Measurements from ENCODE around the gene CFAP74.

The CFAP74 gene

GRCh38 chr1:1914101-1914970 is 89.2 kb downstream of the CFAP74 start:
- DNase-seq, result no peak

GRCh38 chr1:1911350-1912041 is 92.1 kb downstream of the CFAP74 start:
- DNase-seq, result no peak

- DNase-seq, result no peak
Observed at GRCh38 chr1:1910651-1911331, 92.8 kb downstream of the CFAP74 start.

GRCh38 chr1:1910033-1910465 is 93.5 kb downstream of the CFAP74 start:
- DNase-seq, result no peak

DNA sequence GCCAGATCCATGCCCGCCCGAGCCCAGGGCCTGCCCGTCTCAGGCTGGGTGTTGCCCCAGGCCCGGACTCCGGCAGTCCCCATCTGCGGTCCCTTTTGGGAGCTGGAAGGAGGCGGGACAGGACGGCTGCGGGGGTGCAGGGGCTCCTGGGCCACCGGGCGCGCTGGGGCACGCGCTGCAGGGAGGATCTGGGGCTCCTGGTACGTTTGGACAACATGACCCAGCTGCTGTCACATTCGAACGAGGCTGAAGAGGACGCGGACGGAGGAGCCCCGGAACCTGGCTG is 95.1 kb downstream of the CFAP74 start:
- DNase-seq, result no peak

DNA sequence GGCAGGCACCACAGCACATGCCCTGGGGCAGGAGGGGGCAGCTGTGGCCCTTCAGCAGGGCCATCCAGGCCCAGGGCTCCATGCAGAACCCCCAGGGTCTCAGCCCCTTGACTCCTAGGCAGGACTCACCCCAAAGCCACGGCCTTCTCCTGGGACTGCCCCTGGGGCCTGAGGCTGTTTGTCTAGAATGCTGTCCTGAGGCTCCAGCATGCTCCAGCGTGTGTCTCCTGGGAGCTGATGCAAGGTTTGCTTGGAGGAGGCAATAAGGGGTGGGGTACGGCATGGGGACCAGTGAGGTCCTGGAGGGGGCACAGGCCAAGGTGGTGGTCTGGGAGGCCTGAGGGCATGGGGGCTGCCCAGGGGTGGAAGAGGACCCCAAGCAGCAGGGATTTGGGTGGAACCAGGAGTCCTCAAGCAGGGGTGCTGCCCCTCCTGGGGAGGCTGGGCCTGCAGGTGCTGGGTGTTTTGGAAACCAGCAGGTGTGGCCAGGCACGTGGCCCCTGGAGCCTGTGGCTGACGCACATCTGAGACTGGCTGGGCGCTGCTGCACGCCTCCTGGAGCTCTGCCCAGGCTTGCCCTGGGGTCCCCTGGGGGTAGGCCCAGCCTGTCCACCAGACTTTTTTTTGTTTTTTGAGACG is 96.4 kb downstream of the CFAP74 start:
- no peak for DNase-seq

- peak; percentile 63 to 68 for DNase-seq
Observed at GRCh38 chr1:1906185-1907097, 97.1 kb downstream of the CFAP74 start.

GRCh38 chr1:1903224-1903623 is 100.4 kb downstream of the CFAP74 start:
- no peak for DNase-seq

GRCh38 chr1:1901641-1902294 is 101.8 kb downstream of the CFAP74 start:
- DNase-seq, result no peak

DNA sequence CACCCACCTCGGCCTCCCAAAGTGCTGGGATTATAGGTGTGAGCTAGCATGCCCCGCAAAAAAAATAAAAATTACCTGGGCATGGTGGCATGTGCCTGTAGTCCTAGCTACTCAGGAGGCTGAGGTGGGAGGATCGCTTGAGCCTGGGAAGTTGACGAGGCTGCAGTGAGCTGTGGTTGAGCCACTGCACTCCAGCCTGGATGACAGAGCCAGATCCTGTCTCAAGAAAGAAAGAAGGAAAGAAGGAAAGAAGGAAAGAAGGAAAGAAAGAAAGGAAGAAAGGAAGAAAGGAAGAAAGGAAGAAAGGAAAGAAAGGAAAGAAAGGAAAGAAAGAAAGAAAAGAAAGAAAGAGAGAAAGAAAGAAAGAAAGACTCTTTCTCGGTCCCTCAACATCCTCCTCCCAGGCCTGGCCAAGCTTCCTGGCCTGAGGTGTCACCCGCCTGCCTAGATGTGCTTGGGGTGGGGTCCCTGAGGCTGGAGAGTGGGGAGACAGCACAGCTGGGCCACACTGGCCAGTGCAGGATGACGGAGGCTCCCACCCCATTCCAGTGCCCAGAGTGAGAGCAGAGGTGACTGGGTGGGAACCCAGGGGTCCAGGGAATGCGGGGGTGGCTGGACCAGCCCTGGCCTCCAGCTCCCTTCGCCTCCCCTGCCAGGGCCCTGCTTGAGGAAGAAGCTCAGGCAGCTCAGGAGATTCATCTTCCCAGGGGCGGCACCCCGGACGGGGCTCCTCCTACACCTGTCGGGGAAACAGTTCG is 102.5 kb downstream of the CFAP74 start:
- DNase-seq, result no peak

GRCh38 chr1:1899967-1900327 is 103.6 kb downstream of the CFAP74 start:
- no peak for DNase-seq

- DNase-seq, result no peak
Observed at GRCh38 chr1:1899266-1899966, 104.2 kb downstream of the CFAP74 start.

- no peak for DNase-seq
Observed at GRCh38 chr1:1898246-1898933, 105.2 kb downstream of the CFAP74 start.

- no peak for DNase-seq
Observed at GRCh38 chr1:1895456-1896336, 107.9 kb downstream of the CFAP74 start.

DNA sequence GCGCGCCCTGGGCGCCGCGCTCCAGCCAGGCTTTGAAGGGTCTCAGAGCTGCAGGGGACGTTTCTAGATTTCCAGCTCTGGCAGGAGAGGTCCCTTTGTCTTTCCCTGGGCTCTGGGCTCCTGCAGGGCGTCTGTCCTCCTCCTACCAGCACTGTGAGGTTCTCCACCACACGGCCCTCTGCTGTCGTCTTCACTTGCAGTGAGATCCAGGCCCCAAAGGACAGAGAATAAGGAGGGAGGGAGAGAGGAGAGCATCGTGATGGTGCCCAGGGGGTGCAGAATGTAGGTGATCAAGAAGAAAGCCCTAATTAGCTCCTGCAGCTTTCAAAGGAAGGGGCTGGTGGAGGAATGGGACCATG is 108.5 kb downstream of the CFAP74 start:
- no peak for DNase-seq

- no peak for DNase-seq
Observed at GRCh38 chr1:1894354-1895059, 109.1 kb downstream of the CFAP74 start.

DNA sequence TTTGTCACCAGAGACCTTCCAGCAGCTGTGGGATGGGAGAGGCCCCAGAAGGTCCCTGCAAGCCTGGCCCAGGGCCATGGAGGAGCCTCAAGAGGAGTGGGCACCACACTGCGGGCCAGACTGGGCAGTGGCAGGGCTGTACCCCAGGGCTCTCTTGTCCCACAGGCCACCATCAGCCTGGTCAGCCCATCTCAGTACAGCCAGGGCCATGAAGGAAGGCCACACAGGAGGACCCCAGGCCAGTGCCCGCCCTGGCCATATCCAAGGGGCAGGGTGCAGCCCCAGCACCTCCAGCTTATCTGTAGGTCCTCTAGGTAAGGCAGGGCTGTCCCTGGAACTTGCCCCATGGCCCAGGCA is 109.6 kb downstream of the CFAP74 start:
- no peak for DNase-seq

- DNase-seq, result no peak
Observed at GRCh38 chr1:1893291-1893985, 110.1 kb downstream of the CFAP74 start.
